22Rv1 (cell line): ENCODE measurements around the gene KRT5.
A peak's percentile ranks its signal among the peaks of the same experiment; 100 is the strongest.

Experiments used
- H3K27ac ChIP-seq: fragments of 450-650 bp; 2 replicates; pipeline ENCODE4 v1.5.1; 2017
- CTCF ChIP-seq: fragments of 450-650 bp; IDR thresholded peaks from 2 replicates; pipeline ENCODE4 v1.5.1; 2017; ENCODE audit warnings: mild to moderate bottlenecking
- ZFX ChIP-seq: fragments of 450-650 bp; IDR thresholded peaks from 2 replicates; pipeline ENCODE4 v1.6.1; 2017; ENCODE audit warnings: antibody characterized with exemption, borderline replicate concordance

Gene KRT5

GRCh38 chr12:52519826-52520662, at the start of gene KRT5:
Gene KRT5, minus strand, starts transcription at chr12:52520394. Its CDS starts 98 bp downstream, at chr12:52520296.
- no peak within 1 kb of the TSS for H3K27ac ChIP-seq
- TF ChIP-seq CTCF, result no peak
- TF ChIP-seq ZFX, result no peak

- no peak for TF ChIP-seq ZFX
- no peak overlapping the region for H3K27ac ChIP-seq
Measured at GRCh38 chr12:52568111-52568510, 47.9 kb upstream of the KRT5 start.

GRCh38 chr12:52566847-52567291, 46.7 kb upstream of the KRT5 start:
- no peak overlapping the region for H3K27ac ChIP-seq
- no peak for TF ChIP-seq CTCF

GRCh38 chr12:52564582-52564981, 44.4 kb upstream of the KRT5 start:
- H3K27ac ChIP-seq, result no peak overlapping the region
- TF ChIP-seq ZFX, result no peak
- TF ChIP-seq CTCF, result no peak

- no peak for TF ChIP-seq ZFX
- peak; percentile 39 for TF ChIP-seq CTCF
- no peak overlapping the region for H3K27ac ChIP-seq
Measured at GRCh38 chr12:52561880-52562449, 41.8 kb upstream of the KRT5 start.

- no peak overlapping the region for H3K27ac ChIP-seq
- TF ChIP-seq ZFX, result no peak
Measured at GRCh38 chr12:52559979-52560378, 39.8 kb upstream of the KRT5 start.

- TF ChIP-seq CTCF, result no peak
- no peak for TF ChIP-seq ZFX
Measured at GRCh38 chr12:52558781-52559445, 38.7 kb upstream of the KRT5 start.

GRCh38 chr12:52557476-52557875, 37.3 kb upstream of the KRT5 start:
- TF ChIP-seq CTCF, result no peak
- TF ChIP-seq ZFX, result no peak
- H3K27ac ChIP-seq, result no peak overlapping the region

More at GRCh38 chr12:52558781-52559445, 38.7 kb upstream of the KRT5 start:
- no peak overlapping the region for H3K27ac ChIP-seq
